Adipocyte (in vitro differentiated cells): ENCODE data around the gene MYH13.

Source experiments
- DNase-seq: peaks from one replicate; pipeline ENCODE4 v3.0.0-alpha.2; 2015; ENCODE audit warnings: low read depth
- H3K27me3 ChIP-seq: replicated peaks from 2 replicates; pipeline ENCODE4 v1.7.0; 2013; ENCODE audit warnings: mild to moderate bottlenecking, low read length, moderate library complexity; ENCODE audit not compliant: control insufficient read depth, insufficient read depth
- H3K36me3 ChIP-seq: 2 replicates; pipeline ENCODE4 v1.7.0; 2013; ENCODE audit warnings: low read length, mild to moderate bottlenecking, moderate library complexity; ENCODE audit not compliant: control insufficient read depth, insufficient read depth, severe bottlenecking
- H3K4me1 ChIP-seq: 2 replicates; pipeline ENCODE4 v1.7.0; 2013; ENCODE audit warnings: mild to moderate bottlenecking, low read length, moderate library complexity; ENCODE audit not compliant: control insufficient read depth, insufficient read depth
- H3K4me3 ChIP-seq: 2 replicates; pipeline ENCODE4 v1.7.0; 2013; ENCODE audit warnings: mild to moderate bottlenecking, low read length, moderate library complexity
- H3K9ac ChIP-seq: 2 replicates; pipeline ENCODE4 v1.7.0; 2013; ENCODE audit warnings: mild to moderate bottlenecking, low read length, moderate library complexity
- H3K9me3 ChIP-seq: 2 replicates; pipeline ENCODE4 v1.7.0; 2013; ENCODE audit warnings: mild to moderate bottlenecking, low read length, moderate library complexity; ENCODE audit not compliant: control insufficient read depth

Gene MYH13

DNA sequence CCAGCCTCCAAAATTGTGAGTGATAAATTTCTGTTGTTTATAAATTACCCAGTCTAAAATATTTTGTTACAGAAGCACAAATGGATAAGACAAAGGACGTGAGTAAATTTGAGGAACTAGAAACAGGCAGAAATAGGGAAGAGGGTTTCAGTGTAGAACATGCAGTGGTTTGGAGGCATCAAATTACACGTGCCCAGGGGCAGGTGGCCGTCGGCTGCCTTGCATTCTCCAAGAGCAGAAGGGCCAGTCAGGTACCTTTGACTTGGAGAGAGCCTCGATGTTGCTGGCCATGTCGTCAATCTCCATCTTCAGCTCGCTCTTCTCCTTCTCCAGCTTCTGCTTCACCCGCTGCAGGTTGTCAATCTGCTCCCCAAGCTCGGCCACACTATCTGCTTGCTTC, 54.3 kb downstream of the MYH13 start:
- Histone ChIP-seq H3K9me3 (no peaks in the 10 kb centered on the region), H3K4me1 (peaks cover 4% of the 10 kb centered on the region), H3K36me3 (no peaks in the 10 kb centered on the region), H3K4me3 (no peak overlapping the region), H3K9ac (no peak overlapping the region), H3K27me3 (no peaks in the 10 kb centered on the region)
- DNase-seq: no peak

DNA sequence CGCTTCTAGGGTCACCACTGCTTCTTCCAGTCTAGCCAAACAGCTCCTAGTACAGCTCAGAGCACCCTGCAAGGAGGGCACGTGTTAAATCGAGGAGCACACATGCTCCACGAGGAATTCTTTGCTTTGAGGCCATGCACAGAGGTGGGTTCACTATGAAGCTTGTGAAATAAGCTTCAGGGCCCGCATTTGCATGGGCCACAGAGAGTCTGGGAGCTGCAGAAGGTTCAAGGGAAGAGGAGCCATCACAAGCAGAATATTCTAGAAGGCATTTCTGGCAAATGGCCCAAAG, 55.3 kb downstream of the MYH13 start:
- Histone ChIP-seq H3K9me3 (no peaks in the 10 kb centered on the region), H3K36me3 (no peaks in the 10 kb centered on the region), H3K4me1 (peaks cover 4% of the 10 kb centered on the region), H3K4me3 (no peak overlapping the region), H3K9ac (no peak overlapping the region), H3K27me3 (no peaks in the 10 kb centered on the region)
- DNase-seq: no peak

DNA sequence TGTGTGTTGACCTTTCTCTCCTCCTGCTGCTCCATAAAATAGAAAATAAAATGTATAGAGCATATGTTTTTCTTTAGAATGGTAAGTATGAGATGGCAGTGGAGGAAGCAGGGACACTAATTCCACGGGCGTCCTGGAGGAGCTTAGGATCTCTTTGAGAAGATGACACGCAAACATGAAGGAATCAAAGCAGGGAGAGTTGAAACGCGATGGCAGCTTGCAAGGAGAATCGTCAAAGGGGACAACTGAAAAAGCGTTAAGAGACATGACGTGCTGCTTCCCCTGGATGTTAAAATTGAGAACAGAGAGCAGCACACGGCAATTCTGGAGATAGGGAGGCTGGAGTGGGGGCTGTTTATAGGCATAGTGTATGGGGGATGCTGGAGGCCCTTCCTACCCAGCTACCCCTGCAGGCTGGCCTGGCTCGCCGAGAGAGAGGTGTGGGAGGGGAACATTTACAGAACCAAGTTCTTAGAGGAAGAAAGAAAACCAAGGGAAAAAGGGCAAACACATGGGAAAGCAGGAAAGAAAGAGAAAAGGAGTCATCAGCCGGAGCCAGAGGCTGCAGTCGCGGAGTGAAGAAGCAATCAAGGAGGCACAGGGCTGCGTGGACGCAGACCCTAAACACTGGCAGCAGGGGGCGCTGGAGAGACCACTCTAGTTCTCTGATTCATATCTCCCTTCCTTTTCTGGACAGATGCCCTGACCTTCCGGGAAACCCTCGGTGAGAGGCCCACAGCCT, 55.8 kb downstream of the MYH13 start:
- peaks cover 4% of the 10 kb centered on the region for H3K4me1 ChIP-seq
- peak; percentile 71 for DNase-seq
- H3K36me3 ChIP-seq: no peaks in the 10 kb centered on the region
- no peak overlapping the region for H3K4me3 ChIP-seq
- H3K9me3 ChIP-seq: no peaks in the 10 kb centered on the region
- H3K9ac ChIP-seq: no peak overlapping the region
- no peaks in the 10 kb centered on the region for H3K27me3 ChIP-seq

DNA sequence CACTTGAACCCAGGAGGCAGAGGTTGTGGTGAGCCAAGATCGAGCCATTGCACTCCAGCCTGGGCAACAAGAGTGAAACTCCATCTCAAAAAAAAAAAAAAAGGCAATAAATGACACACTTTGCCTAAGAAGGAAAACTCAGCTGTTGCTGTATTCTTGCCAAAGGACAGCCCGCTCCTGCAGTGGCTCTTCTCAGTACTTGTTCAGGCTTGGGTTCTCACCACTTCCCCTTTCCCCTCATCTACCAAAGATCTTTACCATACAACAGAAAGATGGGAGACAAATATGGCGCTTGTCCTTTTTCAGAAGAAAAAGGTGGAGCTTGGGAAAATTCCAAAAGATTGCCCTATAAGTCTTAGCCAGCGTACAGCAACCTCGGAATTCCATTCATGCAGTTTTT, 58.5 kb downstream of the MYH13 start:
- no peak overlapping the region for H3K4me3 ChIP-seq
- H3K9ac ChIP-seq: no peak overlapping the region
- no peak for DNase-seq
- no peaks in the 10 kb centered on the region for H3K36me3 ChIP-seq
- H3K4me1 ChIP-seq: peaks cover 4% of the 10 kb centered on the region
- H3K27me3 ChIP-seq: peaks cover 4% of the 10 kb centered on the region
- H3K9me3 ChIP-seq: no peaks in the 10 kb centered on the region

DNA sequence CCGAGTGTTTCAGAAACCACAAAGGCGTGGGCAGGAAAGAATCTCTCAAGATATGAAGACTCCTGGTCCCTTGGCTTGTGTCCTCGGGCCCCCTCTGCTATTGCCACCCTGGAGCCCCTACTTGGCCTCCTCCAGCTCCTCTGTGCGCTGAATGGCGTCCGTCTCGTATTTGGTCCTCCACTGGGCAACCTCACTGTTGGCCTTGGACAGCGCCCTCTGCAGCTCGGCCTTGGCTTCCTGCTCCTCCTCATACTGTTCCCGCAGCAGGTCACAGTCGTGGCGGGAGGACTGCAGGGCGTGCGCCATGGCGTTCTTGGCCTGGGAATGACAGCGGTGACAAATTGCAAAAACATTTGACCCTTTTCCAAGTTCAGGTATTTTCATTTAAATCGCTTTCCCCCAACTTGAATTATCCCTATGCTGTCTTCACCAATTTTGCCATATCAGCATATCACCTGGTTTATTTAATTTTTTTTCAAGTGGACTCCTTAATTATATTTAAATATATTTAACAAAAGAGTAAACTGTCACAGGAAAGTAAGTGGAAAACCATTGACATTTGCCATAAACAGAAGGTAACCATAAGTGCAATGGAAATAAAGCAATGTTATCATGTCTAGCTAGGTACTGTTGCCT, 59.7 kb downstream of the MYH13 start:
- no peaks in the 10 kb centered on the region for H3K9me3 ChIP-seq
- H3K9ac ChIP-seq: no peak overlapping the region
- H3K27me3 ChIP-seq: peaks cover 4% of the 10 kb centered on the region
- no peak for DNase-seq
- no peak overlapping the region for H3K4me3 ChIP-seq
- peaks cover 4% of the 10 kb centered on the region for H3K4me1 ChIP-seq
- H3K36me3 ChIP-seq: no peaks in the 10 kb centered on the region

DNA sequence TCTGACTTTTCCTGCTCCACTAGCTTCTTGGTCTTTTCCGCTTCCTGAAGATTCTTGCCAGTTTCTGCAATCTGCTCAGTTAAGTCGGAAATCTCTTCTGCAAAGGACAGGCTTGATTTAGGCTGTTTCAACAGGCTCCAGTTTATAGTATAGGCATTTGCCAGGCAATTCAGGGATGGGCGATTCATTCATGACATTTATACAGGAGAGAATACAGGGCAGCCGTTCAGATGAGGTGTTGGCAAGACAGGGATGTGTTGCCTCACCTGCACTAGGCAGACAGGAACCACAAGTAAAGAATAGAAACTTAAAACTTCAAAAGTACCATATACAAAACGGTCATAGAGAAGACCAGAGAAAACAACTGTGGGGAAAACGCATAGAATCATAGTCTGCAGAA, 61.7 kb downstream of the MYH13 start:
- Histone ChIP-seq H3K27me3 (peaks cover 4% of the 10 kb centered on the region), H3K4me1 (no peaks in the 10 kb centered on the region), H3K36me3 (no peaks in the 10 kb centered on the region), H3K9ac (no peak overlapping the region), H3K4me3 (no peak overlapping the region), H3K9me3 (no peaks in the 10 kb centered on the region)
- no peak for DNase-seq

DNA sequence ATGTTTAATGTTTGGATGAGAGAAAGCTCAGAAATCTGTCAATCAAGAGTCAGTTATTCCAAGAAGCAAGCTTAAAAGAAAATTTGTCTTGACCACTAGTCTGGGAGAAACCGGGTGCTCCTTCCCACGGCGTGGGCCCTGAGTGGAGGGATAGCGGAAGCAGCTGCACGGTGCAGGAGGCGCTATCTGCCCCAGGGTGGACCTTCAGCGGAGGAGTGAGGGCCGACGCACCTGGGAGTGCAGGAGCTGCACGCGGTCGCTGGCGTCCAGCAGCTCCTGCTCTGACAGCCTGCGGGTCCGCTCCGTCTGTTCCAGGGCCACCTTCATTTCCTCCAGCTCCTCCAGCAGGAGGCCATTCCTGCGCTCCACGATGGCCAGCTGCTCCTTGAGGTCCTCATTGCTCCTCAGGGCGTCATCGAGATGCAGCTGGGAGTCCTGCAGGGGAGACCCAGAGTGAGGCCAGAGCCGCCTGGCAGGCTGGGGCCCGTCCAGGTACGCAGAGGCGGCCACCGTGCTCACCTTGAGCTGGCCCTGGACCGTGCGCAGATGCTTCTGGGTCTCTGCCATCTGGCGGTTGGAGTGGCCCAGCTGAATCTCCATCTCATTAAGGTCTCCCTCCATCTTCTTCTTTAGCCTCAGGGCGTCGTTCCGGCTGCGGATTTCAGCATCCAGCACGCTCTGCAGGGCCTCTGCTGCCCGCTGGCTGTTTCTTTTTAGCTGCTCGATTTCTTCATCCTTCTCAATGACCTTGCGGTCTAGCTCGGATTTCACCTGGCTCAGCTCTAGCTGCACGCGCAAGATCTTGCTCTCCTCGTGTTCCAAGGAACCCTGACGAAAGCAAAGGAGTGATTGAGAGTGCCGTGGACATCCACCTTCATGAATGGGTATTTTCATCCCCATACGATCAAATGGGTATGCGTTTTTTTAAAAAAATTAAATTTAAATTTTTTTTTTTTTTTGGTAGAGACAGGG, 63.5 kb downstream of the MYH13 start:
- Histone ChIP-seq H3K9ac (no peak overlapping the region), H3K36me3 (no peaks in the 10 kb centered on the region), H3K9me3 (no peaks in the 10 kb centered on the region), H3K27me3 (peaks cover 4% of the 10 kb centered on the region), H3K4me1 (no peaks in the 10 kb centered on the region), H3K4me3 (no peak overlapping the region)
- DNase-seq: no peak

DNA sequence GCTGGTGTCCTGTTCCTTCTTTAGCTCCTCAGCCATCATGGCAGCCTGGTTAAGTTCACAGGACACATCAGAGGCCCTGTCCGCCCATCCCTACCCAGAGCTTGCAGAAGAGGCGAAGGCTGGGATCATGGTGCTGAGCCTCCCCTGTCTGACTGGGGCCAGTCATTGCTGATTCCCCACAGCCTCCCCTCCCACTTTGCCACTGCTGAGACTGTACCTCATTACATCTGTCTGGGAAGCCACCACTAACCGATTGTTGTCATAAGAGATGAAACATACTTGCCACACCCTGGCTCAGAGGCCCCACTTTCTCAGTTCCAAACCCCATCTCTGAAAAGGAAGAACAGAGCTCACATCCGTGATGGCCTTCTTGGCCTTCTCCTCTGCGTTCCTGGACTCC, 66.2 kb downstream of the MYH13 start:
- Histone ChIP-seq H3K27me3 (peaks cover 2% of the 10 kb centered on the region), H3K4me3 (no peak overlapping the region), H3K36me3 (no peaks in the 10 kb centered on the region), H3K9me3 (no peaks in the 10 kb centered on the region), H3K9ac (no peak overlapping the region), H3K4me1 (no peaks in the 10 kb centered on the region)
- DNase-seq: no peak

DNA sequence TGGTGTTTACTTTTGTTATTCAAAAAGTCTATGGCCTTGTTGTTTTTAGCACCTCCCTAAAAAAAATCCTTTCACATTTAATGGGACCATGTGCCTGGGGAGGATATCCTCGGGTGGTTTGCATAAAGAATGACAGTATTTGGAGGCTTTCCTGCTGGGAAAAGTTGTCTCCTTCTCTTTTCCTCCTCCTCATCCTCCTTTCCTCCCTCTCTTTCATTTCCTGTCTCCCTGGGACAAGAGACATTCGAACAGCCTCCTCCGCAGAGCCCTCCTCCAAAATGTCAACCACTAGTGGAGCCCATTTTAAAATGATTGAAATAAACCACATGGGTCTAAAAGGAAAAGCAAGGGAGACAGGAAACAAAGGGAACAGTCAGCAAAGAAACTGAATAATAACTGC, 67.4 kb downstream of the MYH13 start:
- Histone ChIP-seq H3K9me3 (no peaks in the 10 kb centered on the region), H3K4me3 (no peak overlapping the region), H3K36me3 (no peaks in the 10 kb centered on the region), H3K4me1 (no peaks in the 10 kb centered on the region), H3K27me3 (no peaks in the 10 kb centered on the region), H3K9ac (no peak overlapping the region)
- DNase-seq: no peak

DNA sequence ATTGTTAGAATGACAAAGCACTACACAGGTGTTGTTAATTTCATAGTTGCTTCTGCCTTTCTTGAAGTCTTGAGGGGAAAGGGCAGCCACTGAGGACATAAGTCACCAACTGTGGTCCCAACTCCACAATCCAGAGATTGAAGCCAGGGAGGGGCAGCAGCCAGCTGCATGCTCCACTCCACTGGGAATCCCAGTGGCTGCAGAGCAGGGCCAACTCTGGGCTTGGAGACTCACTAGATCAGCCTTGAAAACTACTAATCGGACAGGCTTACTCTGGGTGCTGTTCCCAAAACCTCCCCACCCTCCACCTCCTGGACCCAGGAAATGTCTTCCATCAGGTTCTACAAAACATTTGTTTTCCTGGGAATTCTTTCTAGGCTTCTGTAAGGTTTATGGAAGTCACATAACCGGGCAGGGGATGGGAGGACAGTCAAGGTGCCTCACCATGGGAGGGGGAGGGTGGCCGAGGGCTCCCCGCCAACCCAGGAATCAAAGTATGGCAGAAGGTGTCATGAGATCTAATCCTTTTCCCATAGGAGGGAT, 68.0 kb downstream of the MYH13 start:
- Histone ChIP-seq H3K9me3 (no peaks in the 10 kb centered on the region), H3K9ac (no peak overlapping the region), H3K4me3 (no peak overlapping the region), H3K27me3 (no peaks in the 10 kb centered on the region), H3K36me3 (no peaks in the 10 kb centered on the region), H3K4me1 (no peaks in the 10 kb centered on the region)
- no peak for DNase-seq

DNA sequence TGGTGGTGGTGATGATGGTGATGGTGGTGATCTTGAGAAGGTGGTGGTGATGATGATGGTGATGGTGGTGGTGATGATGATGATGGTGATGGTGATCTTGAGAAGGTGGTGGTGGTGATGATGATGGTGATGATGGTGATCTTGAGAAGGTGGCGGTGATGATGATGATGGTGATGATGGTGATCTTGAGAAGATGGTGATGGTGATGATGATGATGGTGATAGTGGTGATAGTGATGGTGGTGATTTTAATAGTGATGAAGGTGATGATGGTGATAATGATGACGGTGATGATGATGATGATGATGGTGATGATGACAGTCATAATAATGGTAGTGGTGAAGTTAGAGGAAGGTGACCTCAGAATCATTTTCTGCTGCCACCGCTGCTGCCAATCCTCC, 75.1 kb downstream of the MYH13 start:
- H3K9me3 ChIP-seq: no peaks in the 10 kb centered on the region
- no peak overlapping the region for H3K9ac ChIP-seq
- no peaks in the 10 kb centered on the region for H3K36me3 ChIP-seq
- no peaks in the 10 kb centered on the region for H3K27me3 ChIP-seq
- no peak overlapping the region for H3K4me3 ChIP-seq
- DNase-seq: no peak
- H3K4me1 ChIP-seq: no peaks in the 10 kb centered on the region
